H1 (cell line): ENCODE data around the gene ARHGAP6. TPM values are rescaled to one million over a fixed set of nuclear protein-coding genes. Genes with fewer than 3 reads are reported as not detected.

Source experiments
- CTCF ChIA-PET: fragments of 300-600 bp; sonication (Branson Sonifier 250); formaldehyde crosslinking; loops from one replicate; lab custom pipeline; 2021; ENCODE audit not compliant: partially characterized antibody; lab: Charles Lee
- POLR2A ChIA-PET: fragments of 300-600 bp; sonication (Branson Sonifier 250); formaldehyde crosslinking; loops from one replicate; lab custom pipeline; 2021; ENCODE audit warnings: inconsistent platforms; ENCODE audit not compliant: partially characterized antibody; lab: Charles Lee
- DNase-seq, 2 experiments: peaks; one replicate each; pipeline versions ENCODE4 v3.0.0 to v3.0.0-alpha.2; 2010 to 2022; ENCODE audit warnings: low spot score in 2 of 2, low read depth in 1 of 2, mixed read lengths in 1 of 2
- FAIRE-seq: peaks from 2 replicates; lab custom pipeline; 2011; peaks lifted over from hg19 to GRCh38; lab: Jason Lieb, UNC
- H2AFZ ChIP-seq: 2 replicates; pipeline ENCODE4 v1.8.1; 2012; ENCODE audit warnings: low read length, inconsistent platforms
- H2AK5ac ChIP-seq: 2 replicates; pipeline ENCODE4 v1.6.1; 2013; ENCODE audit warnings: low read depth, low read length
- H2BK120ac ChIP-seq: replicated peaks from 2 replicates; pipeline ENCODE3; 2013; ENCODE audit warnings: low read depth, low read length, inconsistent platforms
- H2BK12ac ChIP-seq: 2 replicates; pipeline ENCODE4 v1.6.1; 2013; ENCODE audit warnings: low read depth, low read length
- H2BK15ac ChIP-seq: 2 replicates; pipeline ENCODE4 v1.6.1; 2013; ENCODE audit warnings: low read length
- H2BK20ac ChIP-seq: 2 replicates; pipeline ENCODE4 v1.6.1; 2013; ENCODE audit warnings: low read length
- H2BK5ac ChIP-seq: 2 replicates; pipeline ENCODE4 v1.6.1; 2013; ENCODE audit warnings: low read depth, low read length
- H3K14ac ChIP-seq: 2 replicates; pipeline ENCODE4 v1.6.1; 2013; ENCODE audit warnings: inconsistent platforms; ENCODE audit not compliant: insufficient read length
- H3K18ac ChIP-seq: 2 replicates; pipeline ENCODE4 v1.6.1; 2013; ENCODE audit warnings: low read length; ENCODE audit errors: extremely low read depth
- H3K23ac ChIP-seq: 2 replicates; pipeline ENCODE4 v1.6.1; 2013; ENCODE audit warnings: inconsistent platforms; ENCODE audit not compliant: insufficient read length
- H3K23me2 ChIP-seq: 2 replicates; pipeline ENCODE4 v1.6.1; 2013; ENCODE audit warnings: low read depth, low read length
- H3K27ac ChIP-seq: 2 replicates; pipeline ENCODE4 v1.6.1; 2011; ENCODE audit warnings: low read depth, low read length, inconsistent platforms
- H3K27me3 ChIP-seq, 4 experiments: replicated peaks in 1 of 4; 1 replicate in 1 of 4; 2 replicates in 3 of 4; pipeline versions ENCODE4 v1.6.1 to v1.8.1; 2011 to 2013; ENCODE audit warnings: low read length in 3 of 4, mild to moderate bottlenecking in 3 of 4, inconsistent platforms in 2 of 4, mixed read lengths in 2 of 4, moderate library complexity in 1 of 4; ENCODE audit not compliant: control insufficient read depth in 3 of 4, insufficient read depth in 3 of 4; ENCODE audit errors: extremely low read depth in 1 of 4
- H3K36me3 ChIP-seq, 4 experiments: 2 replicates each; pipeline versions ENCODE4 v1.6.1 to v1.8.1; 2011 to 2013; ENCODE audit warnings: mild to moderate bottlenecking in 4 of 4, low read length in 3 of 4, moderate library complexity in 2 of 4, control low read depth in 1 of 4, inconsistent platforms in 1 of 4; ENCODE audit not compliant: insufficient read depth in 4 of 4, control insufficient read depth in 2 of 4
- H3K4ac ChIP-seq: replicated peaks from 2 replicates; pipeline ENCODE3; 2013; ENCODE audit warnings: low read length, low read depth, mixed read lengths, inconsistent platforms; ENCODE audit not compliant: insufficient read length
- H3K4me1 ChIP-seq, 4 experiments: replicated peaks in 1 of 4; 1 replicate in 1 of 4; 2 replicates in 3 of 4; pipeline versions ENCODE4 v1.6.1 to v1.8.1; 2011 to 2013; ENCODE audit warnings: low read length in 3 of 4, inconsistent platforms in 2 of 4, mixed read lengths in 1 of 4; ENCODE audit not compliant: insufficient read depth in 4 of 4, control insufficient read depth in 3 of 4
- H3K4me2 ChIP-seq, 2 experiments: 2 replicates each; pipeline versions ENCODE4 v1.6.1 to v1.8.1; 2011 to 2013; ENCODE audit warnings: low read depth in 2 of 2, low read length in 2 of 2, control low read depth in 1 of 2, inconsistent platforms in 1 of 2, mild to moderate bottlenecking in 1 of 2; ENCODE audit not compliant: insufficient read depth in 1 of 2
- H3K4me3 ChIP-seq, 4 experiments: fragments of 200-600, 300-600 bp in 1 of 4; sonication (generic), shearing (Covaris generic), sonication (Bioruptor Twin) in 1 of 4; 2 replicates each; pipeline versions ENCODE4 v1.5.1 to v1.8.1; 2011 to 2016; ENCODE audit warnings: low read length in 4 of 4, low read depth in 3 of 4, control low read depth in 2 of 4, inconsistent platforms in 2 of 4, mild to moderate bottlenecking in 2 of 4, mixed read lengths in 1 of 4, moderate library complexity in 1 of 4; ENCODE audit not compliant: insufficient read depth in 2 of 4; ENCODE audit errors: extremely low read depth in 1 of 4
- H3K56ac ChIP-seq: replicated peaks from 2 replicates; pipeline ENCODE3; 2013; ENCODE audit warnings: low read depth, mild to moderate bottlenecking, mixed read lengths, low read length, inconsistent platforms; ENCODE audit not compliant: insufficient read length
- H3K79me1 ChIP-seq: 2 replicates; pipeline ENCODE4 v1.6.1; 2013; ENCODE audit warnings: low read depth, low read length, control low read depth
- H3K79me2 ChIP-seq, 2 experiments: 2 replicates each; pipeline versions ENCODE4 v1.6.1 to v1.8.1; 2012 to 2013; ENCODE audit warnings: low read length in 2 of 2, mild to moderate bottlenecking in 2 of 2, inconsistent platforms in 1 of 2; ENCODE audit not compliant: insufficient read depth in 2 of 2, control insufficient read depth in 1 of 2
- H3K9ac ChIP-seq, 4 experiments: replicated peaks in 1 of 4; 1 replicate in 1 of 4; 2 replicates in 3 of 4; pipeline versions ENCODE4 v1.6.1 to v1.8.1; 2011 to 2013; ENCODE audit warnings: low read depth in 3 of 4, low read length in 3 of 4, control low read depth in 2 of 4, mild to moderate bottlenecking in 2 of 4, moderate library complexity in 2 of 4, inconsistent platforms in 1 of 4; ENCODE audit errors: extremely low read depth in 1 of 4
- H3K9me3 ChIP-seq, 2 experiments: 2 replicates each; pipeline versions ENCODE4 v1.6.1 to v1.8.1; 2012 to 2013; ENCODE audit warnings: mild to moderate bottlenecking in 2 of 2, moderate library complexity in 2 of 2, control low read depth in 1 of 2, inconsistent platforms in 1 of 2, low read depth in 1 of 2, low read length in 1 of 2, mixed read lengths in 1 of 2; ENCODE audit not compliant: insufficient read depth in 2 of 2
- H4K20me1 ChIP-seq, 2 experiments: replicated peaks in 1 of 2; 2 replicates each; pipeline versions ENCODE3 to v1.8.1; 2011 to 2013; ENCODE audit warnings: inconsistent platforms in 2 of 2, low read length in 2 of 2, mild to moderate bottlenecking in 1 of 2; ENCODE audit not compliant: insufficient read depth in 2 of 2, control insufficient read depth in 1 of 2
- H4K5ac ChIP-seq: 2 replicates; pipeline ENCODE4 v1.6.1; 2013; ENCODE audit warnings: low read length, low read depth, mixed read lengths, inconsistent platforms; ENCODE audit not compliant: insufficient read length
- H4K8ac ChIP-seq: 2 replicates; pipeline ENCODE4 v1.8.0; 2013; ENCODE audit warnings: mild to moderate bottlenecking, moderate library complexity, low read length, inconsistent platforms; ENCODE audit not compliant: insufficient read depth; ENCODE audit errors: extremely low read depth
- H4K91ac ChIP-seq: replicated peaks from 2 replicates; pipeline ENCODE3; 2013; ENCODE audit warnings: low read length, mixed read lengths, inconsistent platforms; ENCODE audit not compliant: insufficient read length
- CBX5 ChIP-seq: fragments of 300-800, 300-1000 bp; sonication (generic); IDR thresholded peaks from 2 replicates; pipeline ENCODE4 v1.7.1; 2016; ENCODE audit warnings: antibody characterized with exemption, low read length, low read depth
- CBX8 ChIP-seq: fragments of 300-800, 300-1000 bp; sonication (generic); IDR thresholded peaks from 2 replicates; pipeline ENCODE4 v1.7.1; 2016; ENCODE audit warnings: low read depth, low read length, borderline replicate concordance
- CHD1 ChIP-seq: IDR thresholded peaks from 2 replicates; pipeline ENCODE4 v1.6.1; 2012; ENCODE audit warnings: low read depth, low read length, improper control_type of control experiment
- E2F6 ChIP-seq: IDR thresholded peaks from 2 replicates; pipeline ENCODE4 v1.6.1; 2012; ENCODE audit warnings: inconsistent platforms
- EGR1 ChIP-seq: IDR thresholded peaks from 2 replicates; pipeline ENCODE4 v1.6.1; 2011; ENCODE audit warnings: low read depth, low read length, borderline replicate concordance
- FOSL1 ChIP-seq: IDR thresholded peaks from 2 replicates; pipeline ENCODE4 v1.6.1; 2011; ENCODE audit warnings: mild to moderate bottlenecking, low read depth, low read length, moderate library complexity; ENCODE audit not compliant: insufficient read depth
- NANOG ChIP-seq: IDR thresholded peaks from 2 replicates; pipeline ENCODE4 v1.6.1; 2011; ENCODE audit warnings: low read length, low read depth, mild to moderate bottlenecking, inconsistent platforms; ENCODE audit not compliant: insufficient read depth, poor library complexity, severe bottlenecking
- POLR2A ChIP-seq, 2 experiments: IDR thresholded peaks; 1 replicate in 1 of 2; 2 replicates in 1 of 2; pipeline ENCODE4 v1.6.1; 2011; ENCODE audit warnings: low read depth in 2 of 2, low read length in 2 of 2, mild to moderate bottlenecking in 2 of 2; ENCODE audit errors: control extremely low read depth in 1 of 2
- RAD21 ChIP-seq, 2 experiments: IDR thresholded peaks in 1 of 2; conservative IDR thresholded peaks in 1 of 2; 2 replicates each; pipeline ENCODE4 v1.6.1; 2011; ENCODE audit warnings: low read depth in 2 of 2, low read length in 2 of 2, improper control_type of control experiment in 1 of 2, inconsistent platforms in 1 of 2, mild to moderate bottlenecking in 1 of 2, moderate library complexity in 1 of 2
- RXRA ChIP-seq: IDR thresholded peaks from 2 replicates; pipeline ENCODE4 v1.6.1; 2011; ENCODE audit warnings: low read depth, mild to moderate bottlenecking, low read length, moderate library complexity; ENCODE audit not compliant: insufficient read depth
- TBP ChIP-seq: IDR thresholded peaks from 2 replicates; pipeline ENCODE4 v1.6.1; 2011; ENCODE audit warnings: low read depth, low read length, improper control_type of control experiment
- WGBS, 2 experiments: shearing (Covaris generic) in 1 of 2; methylation state at CpG; one replicate each; pipeline versions ENCODE4 v1.1.6 to v1.1.7; 2013 to 2015; ENCODE audit warnings: low lambda C conversion rate in 2 of 2, mixed read lengths in 2 of 2, inconsistent platforms in 1 of 2, low coverage in 1 of 2, missing lambda C conversion rate in 1 of 2; ENCODE audit not compliant: insufficient replicate concordance in 2 of 2, insufficient coverage in 1 of 2, insufficient read length in 1 of 2; ENCODE audit errors: extremely low coverage in 1 of 2, missing lambda C conversion rate in 1 of 2; 5-methylcytosine and 5-hydroxymethylcytosine counted together
- polyA plus RNA-seq, 7 experiments: library from polyadenylated mRNA; depleted of rRNA in 3 of 7; stranded (reverse) in 5 of 7; unstranded in 2 of 7; fragments of >200 nt in 5 of 7; fragments of 200-250 nt in 2 of 7; gene quantifications; 1 replicate in 5 of 7; 2 replicates in 1 of 7; 4 replicates in 1 of 7; pipeline versions ENCODE4 v1.2.1 to v1.2.3, GENCODE V29; 2011 to 2013; ENCODE audit warnings: missing spikeins in 2 of 7, mixed read lengths in 2 of 7
- total RNA-seq: library from RNA; stranded (reverse); fragmentation: NEBNext Ultra II Directional; extraction: Animal tissue kit (Norgen Biotek cat#: 25700); gene quantifications from 2 replicates; pipeline ENCODE4 v1.2.1, GENCODE V29; 2021

ARHGAP6 gene
- total and polyA plus RNA-seq, 2 of the 8 experiments (the other 6 are each of a cell fraction or from before 2014, with no cell fraction given), result 0.35 to 0.82 TPM

GRCh38 chrX:11148401-11148800 is 517.3 kb downstream of the ARHGAP6 start:
- H2BK120ac ChIP-seq, result no peak overlapping the region
- H3K4ac ChIP-seq, result no peak overlapping the region
- H3K4me1 ChIP-seq, result no peaks in the 10 kb centered on the region; a peak in 3 of 7 replicates
- no peak overlapping the region for H3K9ac ChIP-seq
- H3K27me3 ChIP-seq, result no peaks in the 10 kb centered on the region
- no peaks in the 10 kb centered on the region for H3K79me2 ChIP-seq
- H3K79me1 ChIP-seq, result no peaks in the 10 kb centered on the region
- no peaks in the 10 kb centered on the region for H3K36me3 ChIP-seq
- no peak overlapping the region for H3K14ac ChIP-seq
- no peak overlapping the region for H4K8ac ChIP-seq
- FAIRE-seq (no peak), DNase-seq (no peak)
- no peak overlapping the region for H2AK5ac ChIP-seq
- H3K23me2 ChIP-seq, result no peaks in the 10 kb centered on the region
- no peak overlapping the region for H2BK5ac ChIP-seq
- H3K9me3 ChIP-seq, result no peaks in the 10 kb centered on the region
- WGBS, 2 experiments, result 75% methylated on average over 7 of the region's 7 CpGs; no CpG with 5 or more reads in 1 of the 2 experiments
- H3K23ac ChIP-seq, result no peak overlapping the region
- H3K18ac ChIP-seq, result no peak overlapping the region
- ChIA-PET POLR2A (no interaction called here), CTCF (interaction anchor here (0.6 to 1.0 kb wide), 2 partner anchors 12 to 27 kb away, joined by 3 to 4 read pairs; no protein-coding TSS in a partner anchor)
- H3K27ac ChIP-seq, result no peak overlapping the region
- H4K5ac ChIP-seq, result no peak overlapping the region
- no peak overlapping the region for H4K91ac ChIP-seq
- H2BK12ac ChIP-seq, result no peak overlapping the region
- H2BK20ac ChIP-seq, result no peak overlapping the region
- TF ChIP-seq FOSL1 (no peak), RXRA (no peak), E2F6 (no peak), NANOG (no peak), RAD21 (IDR thresholded peaks at IDR 0.05 in 1 of 2, conservative IDR thresholded peaks at IDR 0.05 in 1 of 2; ENCODE audit: low read depth in 2 of 2, low read length in 2 of 2) (no peak), POLR2A (IDR thresholded peaks at IDR 0.05; ENCODE audit: control extremely low read depth in 1 of 2, low read depth in 2 of 2, low read length in 2 of 2) (no peak), EGR1 (no peak), CHD1 (no peak), TBP (no peak), CBX8 (no peak), CBX5 (no peak)
- H4K20me1 ChIP-seq, result no peaks in the 10 kb centered on the region
- H2BK15ac ChIP-seq, result no peak overlapping the region
- no peak overlapping the region for H3K4me2 ChIP-seq
- H2AFZ ChIP-seq, result no peak overlapping the region
- no peak overlapping the region for H3K4me3 ChIP-seq
- no peak overlapping the region for H3K56ac ChIP-seq
